H1 (cell line): ENCODE measurements around the gene FAM76B. TPM values are rescaled to one million over a fixed set of nuclear protein-coding genes. Genes with fewer than 3 reads are reported as not detected.

ENCODE experiments used
- CTCF ChIA-PET: fragments of 300-600 bp; sonication (Branson Sonifier 250); formaldehyde crosslinking; loops from one replicate; lab custom pipeline; 2021; ENCODE audit not compliant: partially characterized antibody; lab: Charles Lee
- POLR2A ChIA-PET: fragments of 300-600 bp; sonication (Branson Sonifier 250); formaldehyde crosslinking; loops from one replicate; lab custom pipeline; 2021; ENCODE audit warnings: inconsistent platforms; ENCODE audit not compliant: partially characterized antibody; lab: Charles Lee
- DNase-seq, 2 experiments: peaks; one replicate each; pipeline versions ENCODE4 v3.0.0 to v3.0.0-alpha.2; 2010 to 2022; ENCODE audit warnings: low spot score in 2 of 2, low read depth in 1 of 2, mixed read lengths in 1 of 2
- FAIRE-seq: peaks from 2 replicates; lab custom pipeline; 2011; peaks lifted over from hg19 to GRCh38; lab: Jason Lieb, UNC
- H2AFZ ChIP-seq: 2 replicates; pipeline ENCODE4 v1.8.1; 2012; ENCODE audit warnings: low read length, inconsistent platforms
- H2AK5ac ChIP-seq: 2 replicates; pipeline ENCODE4 v1.6.1; 2013; ENCODE audit warnings: low read depth, low read length
- H2BK120ac ChIP-seq: replicated peaks from 2 replicates; pipeline ENCODE3; 2013; ENCODE audit warnings: low read depth, low read length, inconsistent platforms
- H2BK12ac ChIP-seq: 2 replicates; pipeline ENCODE4 v1.6.1; 2013; ENCODE audit warnings: low read depth, low read length
- H2BK15ac ChIP-seq: 2 replicates; pipeline ENCODE4 v1.6.1; 2013; ENCODE audit warnings: low read length
- H2BK20ac ChIP-seq: 2 replicates; pipeline ENCODE4 v1.6.1; 2013; ENCODE audit warnings: low read length
- H2BK5ac ChIP-seq: 2 replicates; pipeline ENCODE4 v1.6.1; 2013; ENCODE audit warnings: low read depth, low read length
- H3K14ac ChIP-seq: 2 replicates; pipeline ENCODE4 v1.6.1; 2013; ENCODE audit warnings: inconsistent platforms; ENCODE audit not compliant: insufficient read length
- H3K18ac ChIP-seq: 2 replicates; pipeline ENCODE4 v1.6.1; 2013; ENCODE audit warnings: low read length; ENCODE audit errors: extremely low read depth
- H3K23ac ChIP-seq: 2 replicates; pipeline ENCODE4 v1.6.1; 2013; ENCODE audit warnings: inconsistent platforms; ENCODE audit not compliant: insufficient read length
- H3K23me2 ChIP-seq: 2 replicates; pipeline ENCODE4 v1.6.1; 2013; ENCODE audit warnings: low read depth, low read length
- H3K27ac ChIP-seq: 2 replicates; pipeline ENCODE4 v1.6.1; 2011; ENCODE audit warnings: low read depth, low read length, inconsistent platforms
- H3K27me3 ChIP-seq, 4 experiments: replicated peaks in 1 of 4; 1 replicate in 1 of 4; 2 replicates in 3 of 4; pipeline versions ENCODE4 v1.6.1 to v1.8.1; 2011 to 2013; ENCODE audit warnings: low read length in 3 of 4, mild to moderate bottlenecking in 3 of 4, inconsistent platforms in 2 of 4, mixed read lengths in 2 of 4, moderate library complexity in 1 of 4; ENCODE audit not compliant: control insufficient read depth in 3 of 4, insufficient read depth in 3 of 4; ENCODE audit errors: extremely low read depth in 1 of 4
- H3K36me3 ChIP-seq, 4 experiments: 2 replicates each; pipeline versions ENCODE4 v1.6.1 to v1.8.1; 2011 to 2013; ENCODE audit warnings: mild to moderate bottlenecking in 4 of 4, low read length in 3 of 4, moderate library complexity in 2 of 4, control low read depth in 1 of 4, inconsistent platforms in 1 of 4; ENCODE audit not compliant: insufficient read depth in 4 of 4, control insufficient read depth in 2 of 4
- H3K4ac ChIP-seq: replicated peaks from 2 replicates; pipeline ENCODE3; 2013; ENCODE audit warnings: low read length, low read depth, mixed read lengths, inconsistent platforms; ENCODE audit not compliant: insufficient read length
- H3K4me1 ChIP-seq, 4 experiments: replicated peaks in 1 of 4; 1 replicate in 1 of 4; 2 replicates in 3 of 4; pipeline versions ENCODE4 v1.6.1 to v1.8.1; 2011 to 2013; ENCODE audit warnings: low read length in 3 of 4, inconsistent platforms in 2 of 4, mixed read lengths in 1 of 4; ENCODE audit not compliant: insufficient read depth in 4 of 4, control insufficient read depth in 3 of 4
- H3K4me2 ChIP-seq, 2 experiments: 2 replicates each; pipeline versions ENCODE4 v1.6.1 to v1.8.1; 2011 to 2013; ENCODE audit warnings: low read depth in 2 of 2, low read length in 2 of 2, control low read depth in 1 of 2, inconsistent platforms in 1 of 2, mild to moderate bottlenecking in 1 of 2; ENCODE audit not compliant: insufficient read depth in 1 of 2
- H3K4me3 ChIP-seq, 4 experiments: fragments of 200-600, 300-600 bp in 1 of 4; sonication (generic), shearing (Covaris generic), sonication (Bioruptor Twin) in 1 of 4; 2 replicates each; pipeline versions ENCODE4 v1.5.1 to v1.8.1; 2011 to 2016; ENCODE audit warnings: low read length in 4 of 4, low read depth in 3 of 4, control low read depth in 2 of 4, inconsistent platforms in 2 of 4, mild to moderate bottlenecking in 2 of 4, mixed read lengths in 1 of 4, moderate library complexity in 1 of 4; ENCODE audit not compliant: insufficient read depth in 2 of 4; ENCODE audit errors: extremely low read depth in 1 of 4
- H3K56ac ChIP-seq: replicated peaks from 2 replicates; pipeline ENCODE3; 2013; ENCODE audit warnings: low read depth, mild to moderate bottlenecking, mixed read lengths, low read length, inconsistent platforms; ENCODE audit not compliant: insufficient read length
- H3K79me1 ChIP-seq: 2 replicates; pipeline ENCODE4 v1.6.1; 2013; ENCODE audit warnings: low read depth, low read length, control low read depth
- H3K79me2 ChIP-seq, 2 experiments: 2 replicates each; pipeline versions ENCODE4 v1.6.1 to v1.8.1; 2012 to 2013; ENCODE audit warnings: low read length in 2 of 2, mild to moderate bottlenecking in 2 of 2, inconsistent platforms in 1 of 2; ENCODE audit not compliant: insufficient read depth in 2 of 2, control insufficient read depth in 1 of 2
- H3K9ac ChIP-seq, 4 experiments: replicated peaks in 1 of 4; 1 replicate in 1 of 4; 2 replicates in 3 of 4; pipeline versions ENCODE4 v1.6.1 to v1.8.1; 2011 to 2013; ENCODE audit warnings: low read depth in 3 of 4, low read length in 3 of 4, control low read depth in 2 of 4, mild to moderate bottlenecking in 2 of 4, moderate library complexity in 2 of 4, inconsistent platforms in 1 of 4; ENCODE audit errors: extremely low read depth in 1 of 4
- H3K9me3 ChIP-seq, 2 experiments: 2 replicates each; pipeline versions ENCODE4 v1.6.1 to v1.8.1; 2012 to 2013; ENCODE audit warnings: mild to moderate bottlenecking in 2 of 2, moderate library complexity in 2 of 2, control low read depth in 1 of 2, inconsistent platforms in 1 of 2, low read depth in 1 of 2, low read length in 1 of 2, mixed read lengths in 1 of 2; ENCODE audit not compliant: insufficient read depth in 2 of 2
- H4K20me1 ChIP-seq, 2 experiments: replicated peaks in 1 of 2; 2 replicates each; pipeline versions ENCODE3 to v1.8.1; 2011 to 2013; ENCODE audit warnings: inconsistent platforms in 2 of 2, low read length in 2 of 2, mild to moderate bottlenecking in 1 of 2; ENCODE audit not compliant: insufficient read depth in 2 of 2, control insufficient read depth in 1 of 2
- H4K5ac ChIP-seq: 2 replicates; pipeline ENCODE4 v1.6.1; 2013; ENCODE audit warnings: low read length, low read depth, mixed read lengths, inconsistent platforms; ENCODE audit not compliant: insufficient read length
- H4K8ac ChIP-seq: 2 replicates; pipeline ENCODE4 v1.8.0; 2013; ENCODE audit warnings: mild to moderate bottlenecking, moderate library complexity, low read length, inconsistent platforms; ENCODE audit not compliant: insufficient read depth; ENCODE audit errors: extremely low read depth
- H4K91ac ChIP-seq: replicated peaks from 2 replicates; pipeline ENCODE3; 2013; ENCODE audit warnings: low read length, mixed read lengths, inconsistent platforms; ENCODE audit not compliant: insufficient read length
- CBX5 ChIP-seq: fragments of 300-800, 300-1000 bp; sonication (generic); IDR thresholded peaks from 2 replicates; pipeline ENCODE4 v1.7.1; 2016; ENCODE audit warnings: antibody characterized with exemption, low read length, low read depth
- CBX8 ChIP-seq: fragments of 300-800, 300-1000 bp; sonication (generic); IDR thresholded peaks from 2 replicates; pipeline ENCODE4 v1.7.1; 2016; ENCODE audit warnings: low read depth, low read length, borderline replicate concordance
- CHD1 ChIP-seq: IDR thresholded peaks from 2 replicates; pipeline ENCODE4 v1.6.1; 2012; ENCODE audit warnings: low read depth, low read length, improper control_type of control experiment
- POU5F1 ChIP-seq: IDR thresholded peaks from 2 replicates; pipeline ENCODE4 v1.6.1; 2011; ENCODE audit warnings: low read depth, mild to moderate bottlenecking, low read length, moderate library complexity
- RXRA ChIP-seq: IDR thresholded peaks from 2 replicates; pipeline ENCODE4 v1.6.1; 2011; ENCODE audit warnings: low read depth, mild to moderate bottlenecking, low read length, moderate library complexity; ENCODE audit not compliant: insufficient read depth
- SIN3A ChIP-seq, 2 experiments: IDR thresholded peaks in 1 of 2; conservative IDR thresholded peaks in 1 of 2; 2 replicates each; pipeline ENCODE4 v1.6.1; 2011 to 2012; ENCODE audit warnings: low read length in 2 of 2, improper control_type of control experiment in 1 of 2, low read depth in 1 of 2, mild to moderate bottlenecking in 1 of 2
- SIX5 ChIP-seq: IDR thresholded peaks from 2 replicates; pipeline ENCODE4 v1.6.1; 2011; ENCODE audit warnings: mild to moderate bottlenecking, low read depth, low read length
- SRF ChIP-seq: IDR thresholded peaks from 2 replicates; pipeline ENCODE4 v1.6.1; 2011; ENCODE audit warnings: mild to moderate bottlenecking, low read depth, low read length, moderate library complexity
- SUZ12 ChIP-seq: fragments of 200-600 bp; sonication (generic); IDR thresholded peaks from 2 replicates; pipeline ENCODE4 v1.6.1; 2012; ENCODE audit warnings: mild to moderate bottlenecking, inconsistent platforms, low read length, moderate library complexity, mixed read lengths
- WGBS, 2 experiments: shearing (Covaris generic) in 1 of 2; methylation state at CpG; one replicate each; pipeline versions ENCODE4 v1.1.6 to v1.1.7; 2013 to 2015; ENCODE audit warnings: low lambda C conversion rate in 2 of 2, mixed read lengths in 2 of 2, inconsistent platforms in 1 of 2, low coverage in 1 of 2, missing lambda C conversion rate in 1 of 2; ENCODE audit not compliant: insufficient replicate concordance in 2 of 2, insufficient coverage in 1 of 2, insufficient read length in 1 of 2; ENCODE audit errors: extremely low coverage in 1 of 2, missing lambda C conversion rate in 1 of 2; 5-methylcytosine and 5-hydroxymethylcytosine counted together
- polyA plus RNA-seq, 7 experiments: library from polyadenylated mRNA; depleted of rRNA in 3 of 7; stranded (reverse) in 5 of 7; unstranded in 2 of 7; fragments of >200 nt in 5 of 7; fragments of 200-250 nt in 2 of 7; gene quantifications; 1 replicate in 5 of 7; 2 replicates in 1 of 7; 4 replicates in 1 of 7; pipeline versions ENCODE4 v1.2.1 to v1.2.3, GENCODE V29; 2011 to 2013; ENCODE audit warnings: missing spikeins in 2 of 7, mixed read lengths in 2 of 7
- total RNA-seq: library from RNA; stranded (reverse); fragmentation: NEBNext Ultra II Directional; extraction: Animal tissue kit (Norgen Biotek cat#: 25700); gene quantifications from 2 replicates; pipeline ENCODE4 v1.2.1, GENCODE V29; 2021

The FAM76B gene
- total and polyA plus RNA-seq, 2 of the 8 experiments (the other 6 are each of a cell fraction or from before 2014, with no cell fraction given) = 11.0 to 22.3 TPM

GRCh38 chr11:95794086-95794485, 4.5 kb upstream of the FAM76B start:
- DNase-seq = no peak
- no peak overlapping the region for H2AK5ac ChIP-seq
- H3K4me2 ChIP-seq = no peak overlapping the region
- H2AFZ ChIP-seq = no peak overlapping the region
- H3K36me3 ChIP-seq = peaks cover 0 to 2% (median under 1%) of the 10 kb centered on the region in 4 experiments; a peak in 1 of 8 replicates
- H3K9ac ChIP-seq = no peak overlapping the region
- H3K4ac ChIP-seq = no peak overlapping the region
- H4K91ac ChIP-seq = no peak overlapping the region
- H3K23me2 ChIP-seq = peaks cover 6% of the 10 kb centered on the region
- H3K4me1 ChIP-seq = peaks cover 0 to 5% (median 0%) of the 10 kb centered on the region in 4 experiments; a peak in 1 of 7 replicates
- no peak overlapping the region for H3K18ac ChIP-seq
- H3K27ac ChIP-seq = no peak overlapping the region
- ChIA-PET CTCF (interaction anchor here (0.9 to 3.1 kb wide), 2 partner anchors 10 to 41 kb away, joined by 3 to 9 read pairs; no protein-coding TSS in a partner anchor), POLR2A (no interaction called here)
- no peak overlapping the region for H2BK15ac ChIP-seq
- H2BK5ac ChIP-seq = no peak overlapping the region
- H3K14ac ChIP-seq = no peak overlapping the region
- no peak for FAIRE-seq
- H3K23ac ChIP-seq = no peak overlapping the region
- 90% methylated on average over 5 of the region's 5 CpGs; no CpG with 5 or more reads in 1 of the 2 experiments for WGBS, 2 experiments
- H2BK20ac ChIP-seq = no peak overlapping the region
- H3K79me2 ChIP-seq = peaks cover 18 to 85% of the 10 kb centered on the region in 2 experiments
- H2BK12ac ChIP-seq = no peak overlapping the region
- H3K56ac ChIP-seq = no peak overlapping the region
- H3K4me3 ChIP-seq = no peak overlapping the region
- H4K8ac ChIP-seq = no peak overlapping the region
- no peak overlapping the region for H2BK120ac ChIP-seq
- H3K9me3 ChIP-seq = no peaks in the 10 kb centered on the region
- H4K5ac ChIP-seq = no peak overlapping the region
- no peaks in the 10 kb centered on the region for H3K27me3 ChIP-seq
- TF ChIP-seq SIX5 (no peak), SRF (no peak), CBX8 (no peak), POU5F1 (no peak), CHD1 (no peak), CBX5 (no peak), RXRA (no peak), SUZ12 (no peak), SIN3A (conservative IDR thresholded peaks at IDR 0.05 in 1 of 2, IDR thresholded peaks at IDR 0.05 in 1 of 2; ENCODE audit: low read depth in 1 of 2, low read length in 2 of 2) (no peak)
- peaks cover 2 to 7% of the 10 kb centered on the region in 2 experiments for H4K20me1 ChIP-seq
- peaks cover 4% of the 10 kb centered on the region; the same call in 1 of the 2 replicates for H3K79me1 ChIP-seq
